ENCODE results near the gene SPON1.

SPON1 gene

GRCh38 chr11:13962562-13963168, at the start of gene SPON1:
Gene SPON1 (plus strand): TSS chr11:13962723. CDS start chr11:13962905, 182 bp downstream.
- Histone ChIP-seq H3K27me3 (replicated peaks; ENCODE audit: insufficient read depth, low read length) (0 out of 2 replicates have a peak, but pooled peaks cover 5% of the 10 kb centered on the region), H3K4me2 (ENCODE audit: low read depth, low read length) (no peak within 1 kb of the TSS), H2AFZ (ENCODE audit: low read length) (no peak within 1 kb of the TSS), H3K9me2 (replicated peaks; ENCODE audit: insufficient read depth, low read length) (no peaks in the 10 kb centered on the region), H4K20me1 (ENCODE audit: insufficient read depth, low read length) (no peaks in the 10 kb centered on the region), H3F3A (ENCODE audit: insufficient read depth, low read length) (no peaks in the 10 kb centered on the region), H3K4me3 (ENCODE audit: low read length) (no peak within 1 kb of the TSS), H3K79me2 (ENCODE audit: low read length) (no peaks in the 10 kb centered on the region), H3K4me1 (ENCODE audit: low read length) (no peaks in the 10 kb centered on the region), H3K36me3 (replicated peaks; ENCODE audit: insufficient read depth, low read length) (no peaks in the 10 kb centered on the region), H3K9me3 (replicated peaks; ENCODE audit: insufficient read depth, low read length) (no peaks in the 10 kb centered on the region), H3K9ac (ENCODE audit: low read length) (no peak within 1 kb of the TSS), H3K27ac (ENCODE audit: low read length) (no peak within 1 kb of the TSS)
- TF ChIP-seq CTCF (IDR thresholded peaks at IDR 0.05; ENCODE audit: low read length): no peak
- TF ChIP-seq EZH2 (optimal IDR thresholded peaks at IDR 0.05; ENCODE audit: low read depth, low read length): no peak
- no peak for TF ChIP-seq EZH2phosphoT487 (IDR thresholded peaks at IDR 0.05; ENCODE audit: low read length)
- no peak for DNase-seq

- no peak overlapping the region for H2AFZ ChIP-seq (ENCODE audit: low read length)
- H3K9me2 ChIP-seq (replicated peaks; ENCODE audit: insufficient read depth, low read length): no peaks in the 10 kb centered on the region
- H3K36me3 ChIP-seq (replicated peaks; ENCODE audit: insufficient read depth, low read length): no peaks in the 10 kb centered on the region
- H3K27me3 ChIP-seq (replicated peaks; ENCODE audit: insufficient read depth, low read length): no peaks in the 10 kb centered on the region
- no peak overlapping the region for H3K4me2 ChIP-seq (ENCODE audit: low read depth, low read length)
- H4K20me1 ChIP-seq (ENCODE audit: insufficient read depth, low read length): no peaks in the 10 kb centered on the region
- H3K4me1 ChIP-seq (ENCODE audit: low read length): no peaks in the 10 kb centered on the region
- no peaks in the 10 kb centered on the region for H3K79me2 ChIP-seq (ENCODE audit: low read length)
- TF ChIP-seq CTCF (IDR thresholded peaks at IDR 0.05; ENCODE audit: low read length) (no peak), EZH2 (optimal IDR thresholded peaks at IDR 0.05; ENCODE audit: low read depth, low read length) (no peak), EZH2phosphoT487 (IDR thresholded peaks at IDR 0.05; ENCODE audit: low read length) (no peak)
- no peaks in the 10 kb centered on the region for H3K9me3 ChIP-seq (replicated peaks; ENCODE audit: insufficient read depth, low read length)
- DNase-seq: no peak
- H3F3A ChIP-seq (ENCODE audit: insufficient read depth, low read length): no peaks in the 10 kb centered on the region
- H3K27ac ChIP-seq (ENCODE audit: low read length): no peak overlapping the region
- H3K4me3 ChIP-seq (ENCODE audit: low read length): no peak overlapping the region
- no peak overlapping the region for H3K9ac ChIP-seq (ENCODE audit: low read length)
Measured at GRCh38 chr11:13917264-13917663, 45.3 kb upstream of the SPON1 start.

GRCh38 chr11:13917904-13918303, 44.6 kb upstream of the SPON1 start:
- no peaks in the 10 kb centered on the region for H3K9me2 ChIP-seq (replicated peaks; ENCODE audit: insufficient read depth, low read length)
- no peaks in the 10 kb centered on the region for H3K79me2 ChIP-seq (ENCODE audit: low read length)
- no peak overlapping the region for H3K4me3 ChIP-seq (ENCODE audit: low read length)
- TF ChIP-seq EZH2phosphoT487 (IDR thresholded peaks at IDR 0.05; ENCODE audit: low read length) (no peak), CTCF (IDR thresholded peaks at IDR 0.05; ENCODE audit: low read length) (no peak), EZH2 (optimal IDR thresholded peaks at IDR 0.05; ENCODE audit: low read depth, low read length) (no peak)
- H4K20me1 ChIP-seq (ENCODE audit: insufficient read depth, low read length): no peaks in the 10 kb centered on the region
- no peak overlapping the region for H3K9ac ChIP-seq (ENCODE audit: low read length)
- no peaks in the 10 kb centered on the region for H3K4me1 ChIP-seq (ENCODE audit: low read length)
- H3K9me3 ChIP-seq (replicated peaks; ENCODE audit: insufficient read depth, low read length): no peaks in the 10 kb centered on the region
- DNase-seq: no peak
- H3K27me3 ChIP-seq (replicated peaks; ENCODE audit: insufficient read depth, low read length): no peaks in the 10 kb centered on the region
- H2AFZ ChIP-seq (ENCODE audit: low read length): no peak overlapping the region
- no peak overlapping the region for H3K4me2 ChIP-seq (ENCODE audit: low read depth, low read length)
- H3K36me3 ChIP-seq (replicated peaks; ENCODE audit: insufficient read depth, low read length): no peaks in the 10 kb centered on the region
- no peak overlapping the region for H3K27ac ChIP-seq (ENCODE audit: low read length)
- H3F3A ChIP-seq (ENCODE audit: insufficient read depth, low read length): no peaks in the 10 kb centered on the region
